Mammary epithelial cell (primary cell): ENCODE data around the gene TMTC2.

ENCODE experiments used
- EZH2 ChIP-seq: IDR thresholded peaks from 2 replicates; pipeline ENCODE4 v1.6.1; 2012; ENCODE audit warnings: low read length, inconsistent platforms, borderline replicate concordance
- TF ChIP-seq, protein P1 (sequence below), 2 donors: IDR thresholded peaks in 1 of 2; conservative IDR thresholded peaks in 1 of 2; 2 replicates each; pipeline ENCODE4 v1.5.1; 2011 to 2012; ENCODE audit warnings: inconsistent platforms in 2 of 2, low read length in 2 of 2, mild to moderate bottlenecking in 2 of 2, control low read depth in 1 of 2, low read depth in 1 of 2; ENCODE audit not compliant: insufficient read depth in 1 of 2; ENCODE audit errors: extremely low read depth in 1 of 2

GRCh38 chr12:82904219-82904790 lies 217.6 kb downstream of the TMTC2 start:
- TF ChIP-seq, protein P1, sequence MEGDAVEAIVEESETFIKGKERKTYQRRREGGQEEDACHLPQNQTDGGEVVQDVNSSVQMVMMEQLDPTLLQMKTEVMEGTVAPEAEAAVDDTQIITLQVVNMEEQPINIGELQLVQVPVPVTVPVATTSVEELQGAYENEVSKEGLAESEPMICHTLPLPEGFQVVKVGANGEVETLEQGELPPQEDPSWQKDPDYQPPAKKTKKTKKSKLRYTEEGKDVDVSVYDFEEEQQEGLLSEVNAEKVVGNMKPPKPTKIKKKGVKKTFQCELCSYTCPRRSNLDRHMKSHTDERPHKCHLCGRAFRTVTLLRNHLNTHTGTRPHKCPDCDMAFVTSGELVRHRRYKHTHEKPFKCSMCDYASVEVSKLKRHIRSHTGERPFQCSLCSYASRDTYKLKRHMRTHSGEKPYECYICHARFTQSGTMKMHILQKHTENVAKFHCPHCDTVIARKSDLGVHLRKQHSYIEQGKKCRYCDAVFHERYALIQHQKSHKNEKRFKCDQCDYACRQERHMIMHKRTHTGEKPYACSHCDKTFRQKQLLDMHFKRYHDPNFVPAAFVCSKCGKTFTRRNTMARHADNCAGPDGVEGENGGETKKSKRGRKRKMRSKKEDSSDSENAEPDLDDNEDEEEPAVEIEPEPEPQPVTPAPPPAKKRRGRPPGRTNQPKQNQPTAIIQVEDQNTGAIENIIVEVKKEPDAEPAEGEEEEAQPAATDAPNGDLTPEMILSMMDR (conservative IDR thresholded peaks at IDR 0.05 in 1 of 2, IDR thresholded peaks at IDR 0.05 in 1 of 2; ENCODE audit: extremely low read depth in 1 of 2, insufficient read depth in 1 of 2, low read depth in 1 of 2, low read length in 2 of 2) = no peak
- TF ChIP-seq EZH2 = no peak
